Measurements from ENCODE around the gene GLRA1.
A peak's percentile ranks its signal among the peaks of the same experiment; 100 is the strongest.

The GLRA1 gene

GRCh38 chr5:151924564-151925301 is at the start of gene GLRA1:
Gene GLRA1, minus strand, starts transcription at chr5:151924851. Its CDS starts 302 bp downstream, at chr5:151924549.
- peak; percentile 63 for DNase-seq

DNA sequence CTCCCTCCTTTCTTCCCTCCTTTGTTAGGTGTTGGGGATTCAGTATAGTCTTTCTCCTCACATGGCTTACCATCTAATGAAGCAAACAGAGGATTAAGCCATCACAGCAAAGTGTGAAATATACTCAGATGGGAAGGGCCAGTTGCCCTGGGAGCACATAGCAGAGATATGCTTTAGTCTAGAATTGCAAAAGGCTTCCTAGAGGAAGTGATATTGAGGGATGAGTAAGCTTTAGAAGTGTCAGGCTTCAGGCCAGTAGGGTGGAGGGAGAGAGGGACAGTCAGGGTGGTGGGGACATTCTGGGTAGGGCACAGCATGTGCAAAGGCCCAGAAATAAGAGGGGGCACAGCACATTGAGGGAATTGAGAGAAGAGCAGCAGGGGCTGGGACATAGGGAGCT is 46.2 kb upstream of the GLRA1 start:
- DNase-seq = no peak

DNA sequence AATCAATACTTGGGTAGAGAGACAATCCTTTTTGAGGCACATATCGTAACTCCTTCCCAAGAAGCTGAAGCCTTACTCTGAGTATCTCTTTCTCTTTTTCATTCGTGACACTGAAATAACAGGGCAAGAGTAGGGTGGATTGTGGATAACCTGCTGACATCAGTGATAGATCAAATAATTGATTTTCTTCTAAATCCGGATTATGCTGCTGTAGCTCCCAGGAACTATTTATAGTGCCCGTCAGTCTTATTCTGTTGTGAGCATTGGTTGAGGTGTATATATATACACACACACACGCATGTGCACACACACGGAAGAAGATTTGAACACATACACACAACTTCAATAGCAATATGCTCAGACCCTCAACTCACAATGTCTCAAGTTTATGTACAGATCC is 43.2 kb upstream of the GLRA1 start:
- no peak for DNase-seq

- no peak for DNase-seq
Measured at GRCh38 chr5:151966046-151966445, 41.4 kb upstream of the GLRA1 start.

- no peak for DNase-seq
Measured at GRCh38 chr5:151964471-151964870, 39.8 kb upstream of the GLRA1 start.

GRCh38 chr5:151961557-151961956 is 36.9 kb upstream of the GLRA1 start:
- DNase-seq = no peak

GRCh38 chr5:151958111-151958510 is 33.5 kb upstream of the GLRA1 start:
- no peak for DNase-seq

GRCh38 chr5:151956725-151957124 is 32.1 kb upstream of the GLRA1 start:
- no peak for DNase-seq

DNA sequence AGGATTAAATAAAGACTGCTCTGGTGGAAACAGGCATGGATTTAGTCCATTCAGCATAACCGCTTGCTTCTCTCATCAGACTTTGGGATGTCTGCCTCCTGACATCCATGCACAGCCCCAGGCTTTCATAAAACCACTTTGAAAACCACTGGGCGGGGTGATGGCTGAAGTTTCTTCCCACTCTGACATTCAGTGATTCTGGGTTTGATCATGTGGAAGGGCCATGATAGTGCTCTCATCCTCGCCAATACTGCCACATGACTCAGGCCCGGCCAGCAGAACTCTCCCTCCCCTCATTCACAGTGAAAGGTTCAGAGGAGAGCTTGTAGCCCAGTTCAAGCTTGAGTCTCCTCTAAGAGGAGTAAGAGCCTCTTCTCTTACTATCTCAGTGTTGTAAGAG is 29.6 kb upstream of the GLRA1 start:
- no peak for DNase-seq

GRCh38 chr5:151953833-151954232 is 29.2 kb upstream of the GLRA1 start:
- DNase-seq = no peak

DNA sequence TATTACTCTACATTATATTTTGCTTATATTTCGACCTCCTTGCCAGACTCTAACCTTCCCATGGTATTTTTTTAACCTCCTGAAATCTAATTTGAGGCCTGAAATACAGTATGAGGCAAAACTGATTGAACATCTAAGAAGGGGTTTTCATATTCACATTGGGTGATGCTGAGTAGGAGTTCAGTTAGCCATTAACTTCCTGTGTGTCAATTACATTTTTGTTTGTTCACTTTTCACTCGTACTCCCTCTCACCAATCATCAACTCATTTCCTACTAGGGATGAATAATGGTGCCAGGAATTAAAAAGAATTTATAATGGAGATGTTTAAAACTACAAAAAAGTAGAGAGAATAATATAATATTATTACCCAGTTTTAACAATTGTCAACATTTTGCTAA is 27.6 kb upstream of the GLRA1 start:
- no peak for DNase-seq

DNA sequence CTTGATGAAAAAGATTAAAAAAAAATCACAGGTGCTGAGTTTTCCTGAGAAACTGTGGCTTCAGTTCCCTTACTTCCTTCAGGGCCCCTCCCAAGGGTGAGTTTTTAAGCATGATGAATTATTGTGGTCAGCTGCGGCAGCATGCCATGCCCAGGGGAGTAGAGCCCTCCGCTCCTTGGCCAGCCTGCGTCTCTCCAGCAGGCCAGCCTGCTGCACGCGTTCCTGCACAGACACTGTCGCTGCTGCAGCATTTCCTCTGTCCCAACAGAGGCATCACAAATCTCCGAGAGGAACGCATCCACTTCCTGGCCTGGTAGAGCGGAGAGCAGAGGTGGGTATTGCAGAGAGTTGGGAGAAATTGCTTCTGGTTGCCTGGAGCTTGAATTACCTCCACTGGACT is 26.1 kb upstream of the GLRA1 start:
- no peak for DNase-seq

DNA sequence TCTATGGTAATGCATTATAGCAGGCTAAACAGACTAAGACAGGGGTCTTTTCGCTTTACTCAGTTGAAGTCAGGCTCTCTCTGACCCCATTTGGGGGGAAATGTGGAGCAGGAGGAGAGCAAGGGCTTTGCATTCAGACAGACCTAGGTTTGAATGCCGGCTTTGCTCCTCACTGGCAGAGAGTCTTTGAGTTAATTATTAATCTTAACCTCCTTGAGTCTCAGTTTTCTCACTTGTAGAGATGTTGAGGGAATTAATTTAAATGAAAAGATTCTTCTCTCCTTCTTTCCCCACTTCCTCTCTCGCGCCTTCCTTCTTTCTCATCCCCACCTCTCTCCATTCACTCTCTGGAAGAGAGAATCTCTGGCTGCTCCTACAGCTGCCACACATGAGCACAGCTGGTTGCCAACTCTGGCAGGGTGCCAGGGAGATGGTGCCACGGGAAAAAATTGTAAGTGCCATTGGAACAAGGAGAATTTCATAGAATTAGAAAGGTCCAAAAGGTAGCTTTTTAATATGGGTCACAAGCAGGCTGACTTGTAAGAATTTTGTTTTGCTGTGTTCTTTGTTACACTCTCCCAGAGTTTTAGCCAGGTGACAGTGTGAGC is 25.2 kb upstream of the GLRA1 start:
- no peak for DNase-seq

- no peak for DNase-seq
Measured at GRCh38 chr5:151949113-151949512, 24.5 kb upstream of the GLRA1 start.

GRCh38 chr5:151947931-151948608 is 23.4 kb upstream of the GLRA1 start:
- no peak for DNase-seq

- no peak for DNase-seq
Measured at GRCh38 chr5:151937851-151938250, 13.2 kb upstream of the GLRA1 start.

DNA sequence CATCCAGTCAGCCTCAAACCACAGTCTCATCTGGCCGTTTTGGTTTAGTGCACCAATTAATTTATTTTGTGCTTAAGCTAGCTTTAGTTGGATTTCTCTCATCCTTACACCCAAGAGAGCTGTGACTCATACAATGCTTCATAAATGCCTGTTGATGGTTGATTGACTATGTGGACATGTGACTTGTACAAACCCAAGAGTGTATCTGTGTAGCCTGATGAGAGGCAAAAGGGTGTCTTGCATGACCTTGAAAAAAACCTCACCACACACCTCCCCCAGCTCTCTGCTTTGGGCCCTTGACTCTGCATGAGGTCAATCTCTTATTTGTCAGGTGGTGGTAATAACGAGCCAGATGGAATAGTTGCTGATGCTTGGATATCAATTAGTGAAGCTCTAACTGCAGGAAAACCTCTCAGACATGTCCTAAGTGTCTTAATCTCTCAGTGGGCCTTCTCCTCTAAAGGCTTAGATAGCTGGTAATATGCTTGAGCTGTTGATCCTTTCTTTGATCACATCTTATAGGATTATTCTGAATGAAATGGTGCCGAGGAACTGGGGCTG is 10.6 kb upstream of the GLRA1 start:
- no peak for DNase-seq

DNA sequence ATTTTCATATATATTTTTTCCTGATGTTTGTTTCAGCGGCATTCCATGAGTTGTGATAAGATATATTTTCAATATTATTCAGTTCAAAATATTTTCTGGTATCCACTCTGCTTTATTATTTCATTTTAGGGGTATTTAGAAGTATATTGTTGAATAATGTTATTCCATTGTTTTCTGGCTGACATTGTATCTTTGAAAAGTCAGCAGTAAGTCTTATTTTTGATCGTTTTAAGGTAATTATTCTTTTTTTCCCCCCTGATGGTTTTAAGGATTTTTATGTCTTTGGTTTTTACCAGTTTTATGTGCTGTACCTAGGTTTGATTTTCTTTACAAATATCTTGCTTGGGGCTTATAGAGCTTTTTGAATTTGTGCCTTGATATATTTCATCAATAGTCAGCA is 6.6 kb upstream of the GLRA1 start:
- DNase-seq = no peak

DNA sequence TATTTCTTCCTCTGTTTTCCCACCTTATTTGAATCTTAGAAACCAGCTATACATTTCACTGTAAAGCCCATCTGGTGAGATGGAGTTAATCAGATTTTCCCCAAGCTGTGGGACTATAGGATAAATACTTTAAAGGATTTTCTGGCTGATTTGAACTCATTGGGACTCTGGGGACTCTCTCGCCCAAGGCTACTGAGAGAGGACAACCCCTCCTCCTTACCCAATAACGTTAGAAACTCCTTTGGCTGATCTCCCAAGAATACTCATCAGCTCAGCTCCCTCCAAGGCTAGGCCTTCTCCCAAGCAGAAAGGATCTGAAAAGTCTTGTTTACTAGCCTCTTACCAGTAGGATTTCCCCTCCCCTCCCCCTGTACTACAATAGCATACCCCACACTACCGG is 1.5 kb upstream of the GLRA1 start:
- DNase-seq = no peak

GRCh38 chr5:151925340-151925739 is 689 bp upstream of the GLRA1 start:
- no peak for DNase-seq

DNA sequence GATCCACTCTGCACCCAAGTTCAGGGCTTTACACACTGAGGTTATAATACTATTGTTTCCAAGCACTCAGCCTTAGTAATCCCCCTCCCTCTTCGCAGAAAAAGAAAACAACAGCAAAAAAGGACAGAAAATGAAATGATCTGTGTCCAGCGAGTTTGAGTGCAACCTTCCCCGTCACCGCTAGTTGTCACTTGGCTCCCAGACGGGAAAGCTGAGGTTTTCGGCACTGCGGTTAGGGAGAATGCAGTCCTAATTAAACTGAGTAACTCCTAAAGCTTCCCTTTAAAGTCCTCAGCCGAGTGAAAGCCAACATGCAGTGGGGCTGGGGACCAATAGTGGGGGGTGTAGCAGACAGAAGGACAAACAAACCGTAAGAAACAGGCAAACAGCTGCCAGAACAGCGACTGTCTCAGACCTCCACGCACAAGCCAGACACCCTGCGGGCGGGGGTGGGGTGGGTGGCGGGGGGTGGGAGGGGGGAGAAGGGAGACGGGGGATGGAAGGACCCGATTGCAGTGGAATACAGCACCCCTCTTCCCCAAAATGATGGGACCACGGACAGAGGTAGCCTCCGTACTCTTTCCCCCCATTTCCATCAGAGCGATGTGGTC is 680 bp downstream of the GLRA1 start:
- no peak for DNase-seq

- no peak for DNase-seq
Measured at GRCh38 chr5:151921916-151922315, 2.7 kb downstream of the GLRA1 start.

- no peak for DNase-seq
Measured at GRCh38 chr5:151917904-151918303, 6.7 kb downstream of the GLRA1 start.

GRCh38 chr5:151913425-151913824 is 11.2 kb downstream of the GLRA1 start:
- DNase-seq = no peak

Data from activated CD4-positive, alpha-beta T cell treated with anti-CD3 and anti-CD28 coated beads, Interleukin-2, amount 50 U/mL, for 1 hour (primary cell).